Measurements from ENCODE around the gene LUC7L2.
"Not testable (repeated sequence)": the region's sequence is repeated elsewhere in the genome, so short reads cannot be mapped to it uniquely, and the experiment has no call there.

LUC7L2 gene

DNA sequence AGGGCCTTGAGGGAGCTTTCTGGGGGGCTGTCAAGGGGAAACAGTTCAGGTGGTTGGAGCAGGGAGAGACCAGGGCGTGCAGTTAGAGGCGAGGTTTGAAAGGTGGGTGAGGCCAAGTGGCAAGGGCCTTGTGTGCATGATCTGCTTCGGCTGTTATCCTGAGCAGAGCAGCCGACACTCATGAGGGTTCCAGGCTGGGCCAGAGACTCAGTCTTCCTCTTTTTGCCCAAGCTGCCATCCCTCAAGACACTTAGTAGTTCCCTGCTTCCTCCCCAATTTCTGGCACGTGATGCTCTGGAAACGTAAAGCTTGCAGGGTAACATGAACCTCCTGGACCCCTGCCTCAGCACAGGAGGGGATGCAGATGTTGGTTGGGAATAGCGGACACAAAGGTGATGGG, 79.7 kb downstream of the LUC7L2 start:
- no peak for DNase-seq (ENCODE audit: extremely low read depth in 1 of 2, low read depth in 1 of 2)

DNA sequence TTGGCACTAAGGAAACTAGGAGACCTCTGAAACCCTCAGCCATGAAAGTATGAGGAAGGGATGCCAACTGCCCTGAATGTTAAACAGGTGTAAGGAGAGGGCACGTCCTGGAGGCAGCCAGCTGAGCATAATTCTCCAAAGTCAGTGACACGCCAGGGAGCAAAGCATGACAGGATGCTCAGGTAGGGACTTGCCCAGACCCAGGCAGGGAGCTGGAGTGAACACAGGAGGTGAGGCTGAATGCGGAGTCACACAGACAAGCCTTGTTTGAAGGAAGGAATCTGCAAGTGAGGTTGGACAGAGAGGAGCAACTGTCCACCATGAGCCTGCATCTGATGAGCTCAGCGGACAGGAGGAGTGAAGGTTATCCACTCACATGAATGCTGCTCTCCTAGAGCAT, 82.3 kb downstream of the LUC7L2 start:
- DNase-seq (ENCODE audit: extremely low read depth in 1 of 2, low read depth in 1 of 2), result no peak

DNA sequence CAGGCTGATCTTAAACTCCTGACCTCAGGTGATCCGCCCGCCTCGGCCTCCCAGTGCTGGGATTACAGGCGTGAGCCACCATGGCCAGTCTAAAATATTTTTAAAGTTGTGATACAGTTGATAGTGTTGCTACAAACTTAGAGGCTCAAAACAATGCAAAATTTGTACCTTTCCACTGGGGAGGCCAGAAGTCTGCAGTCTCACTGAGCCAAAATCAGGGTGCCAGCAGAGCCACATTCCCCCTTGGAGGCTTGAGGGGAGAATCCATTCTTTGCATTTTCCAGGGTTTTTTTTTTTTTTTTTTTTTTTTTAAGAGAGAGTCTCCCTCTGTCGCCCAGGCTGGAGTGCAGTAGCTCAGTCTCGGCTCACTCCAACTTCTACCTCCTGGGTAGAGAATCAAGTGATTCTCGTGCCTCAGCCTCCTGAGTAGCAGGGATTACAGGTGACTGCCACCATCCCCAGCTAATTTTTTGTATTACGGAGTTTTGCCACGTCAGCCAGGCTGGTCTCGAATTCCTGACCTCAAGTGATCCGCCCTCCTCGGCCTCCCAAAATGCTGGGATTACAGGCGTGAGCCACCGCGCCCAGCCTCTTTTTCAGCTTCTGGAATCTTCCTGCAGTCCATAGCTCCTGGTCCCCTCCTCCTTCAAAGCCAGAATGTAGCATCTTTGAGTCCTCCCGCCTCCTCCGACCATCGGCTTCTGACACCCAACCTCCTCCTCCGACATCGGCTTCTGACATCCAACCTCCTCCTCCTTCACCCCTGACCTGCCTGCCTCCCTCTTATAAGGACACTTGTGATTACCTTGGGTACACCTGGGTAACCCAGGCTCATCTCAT, 86.6 kb downstream of the LUC7L2 start:
- DNase-seq (ENCODE audit: extremely low read depth in 1 of 2, low read depth in 1 of 2), result no peak

DNA sequence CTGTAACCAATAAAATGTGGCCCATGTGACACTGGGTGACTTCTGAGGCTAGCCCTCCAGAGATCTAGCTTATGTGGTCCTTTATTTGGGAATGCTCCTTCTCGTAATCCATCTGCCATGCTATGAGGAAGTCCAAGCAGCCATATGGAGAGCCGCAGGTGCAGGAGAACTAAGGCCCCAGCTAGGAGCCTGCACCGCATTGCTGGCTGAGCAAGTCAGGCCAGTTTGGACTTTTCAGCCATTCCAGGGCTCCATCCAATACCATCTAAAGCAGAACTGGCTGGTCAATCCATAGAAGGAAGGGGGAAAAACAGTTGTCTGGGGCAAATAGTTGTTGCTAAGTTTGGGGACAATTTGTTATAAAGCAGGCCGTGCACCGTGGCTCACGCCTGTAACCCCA, 91.2 kb downstream of the LUC7L2 start:
- DNase-seq (ENCODE audit: extremely low read depth in 1 of 2, low read depth in 1 of 2), result no peak

DNA sequence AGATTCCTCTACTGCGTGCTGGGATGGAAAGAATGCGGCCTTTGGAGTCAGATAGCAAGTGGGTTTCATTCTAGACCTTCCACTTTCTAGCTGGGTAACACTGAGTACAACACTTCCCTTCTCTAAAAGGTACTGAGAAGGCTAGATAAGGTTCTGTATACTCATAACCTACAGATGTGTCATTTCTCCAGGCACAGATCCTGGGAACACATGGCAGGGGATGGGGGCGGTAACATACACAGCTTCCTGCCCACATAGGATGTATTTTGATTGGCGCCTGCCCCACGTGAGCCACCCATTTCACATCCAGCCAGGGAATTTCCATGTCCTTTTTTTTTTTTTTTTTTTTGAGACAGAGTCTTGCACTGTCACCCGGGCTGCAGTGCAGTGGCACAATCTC, 91.9 kb downstream of the LUC7L2 start:
- no peak for DNase-seq (ENCODE audit: extremely low read depth in 1 of 2, low read depth in 1 of 2)

DNA sequence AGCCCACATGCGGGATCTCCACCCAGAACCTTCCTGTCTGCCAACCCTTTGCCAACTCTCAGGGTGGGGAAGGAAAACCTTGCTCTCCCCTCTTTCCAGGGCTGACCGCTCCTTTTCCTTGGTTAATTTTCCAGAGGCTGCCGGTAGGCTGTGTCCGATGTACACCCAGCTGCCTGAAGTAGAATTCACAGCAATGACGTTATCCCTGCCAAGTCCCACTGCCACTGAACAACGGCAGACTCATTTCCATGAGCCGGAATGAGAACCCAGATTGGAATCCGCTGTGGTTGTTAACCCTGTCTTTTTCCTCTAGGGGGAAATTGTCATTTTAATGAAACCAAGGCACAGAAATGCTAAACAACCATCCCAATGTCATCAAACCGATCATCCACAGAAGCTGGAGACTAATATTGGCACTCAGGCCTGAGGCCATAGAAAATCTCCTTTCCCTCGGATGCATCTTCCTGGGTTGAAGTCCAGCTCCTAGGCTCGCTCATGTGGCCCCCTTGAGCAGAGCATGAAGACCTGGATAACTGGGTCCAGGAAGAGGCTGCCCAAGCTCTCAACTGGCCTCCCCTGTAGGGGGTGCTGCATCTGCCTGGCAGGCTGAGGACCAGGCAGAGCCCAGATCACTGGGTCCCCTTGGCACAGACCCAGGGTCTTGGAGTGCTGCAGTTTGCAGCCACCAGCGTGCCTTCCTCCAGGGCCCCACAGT, 93.4 kb downstream of the LUC7L2 start:
- no peak for DNase-seq (ENCODE audit: extremely low read depth in 1 of 2, low read depth in 1 of 2)

DNA sequence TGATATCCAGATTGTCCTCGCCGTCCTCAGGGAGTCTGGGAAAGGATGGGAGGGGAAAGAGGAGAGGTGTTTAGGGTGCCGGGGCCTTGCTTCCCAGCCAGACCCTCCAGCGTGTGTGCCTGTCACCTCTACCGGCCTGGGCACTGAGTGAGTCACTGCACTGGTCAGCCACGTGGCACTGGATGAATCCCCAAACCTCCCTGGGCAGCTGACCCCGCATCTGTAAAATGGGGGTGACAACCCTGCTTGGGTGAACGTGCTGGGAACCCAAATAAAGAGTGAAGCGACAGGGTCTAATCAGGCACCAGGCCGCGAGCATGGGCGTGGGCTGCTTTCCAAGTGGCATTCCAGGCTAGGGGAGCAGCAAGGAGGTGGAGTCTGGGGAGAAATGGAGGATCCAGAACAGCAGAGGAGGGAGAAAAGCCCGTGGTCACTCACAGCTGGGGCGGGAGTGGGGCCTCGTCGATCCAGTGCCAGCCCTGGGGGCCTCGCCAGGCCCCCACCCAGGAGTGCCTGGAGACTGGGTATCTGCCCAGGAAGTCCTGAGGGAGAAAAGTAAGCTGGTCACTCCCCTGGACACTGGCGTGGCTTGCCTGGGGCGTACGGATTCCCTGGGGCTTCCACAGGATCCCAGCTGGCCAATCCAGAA, 94.1 kb downstream of the LUC7L2 start:
- DNase-seq (ENCODE audit: extremely low read depth in 1 of 2, low read depth in 1 of 2), result no peak

DNA sequence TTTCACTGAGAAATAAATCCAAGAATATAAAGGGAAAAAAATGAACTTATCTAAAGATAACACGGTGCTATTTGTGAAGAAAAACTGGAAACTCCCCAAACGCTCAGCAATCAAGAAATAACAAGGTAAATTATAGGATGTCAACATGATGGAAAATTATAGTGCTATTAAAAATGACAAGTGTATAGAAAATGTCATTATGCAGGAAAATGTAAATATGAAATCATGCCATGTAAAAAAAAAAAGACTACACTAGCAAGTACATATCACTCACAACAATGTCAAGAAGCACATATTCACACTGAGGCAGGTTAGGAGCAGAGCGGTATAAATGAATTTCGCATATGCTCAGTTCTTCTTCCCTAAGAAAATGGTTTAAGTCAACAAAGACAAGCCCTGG, 96.1 kb downstream of the LUC7L2 start:
- DNase-seq (ENCODE audit: extremely low read depth in 1 of 2, low read depth in 1 of 2), result no peak

DNA sequence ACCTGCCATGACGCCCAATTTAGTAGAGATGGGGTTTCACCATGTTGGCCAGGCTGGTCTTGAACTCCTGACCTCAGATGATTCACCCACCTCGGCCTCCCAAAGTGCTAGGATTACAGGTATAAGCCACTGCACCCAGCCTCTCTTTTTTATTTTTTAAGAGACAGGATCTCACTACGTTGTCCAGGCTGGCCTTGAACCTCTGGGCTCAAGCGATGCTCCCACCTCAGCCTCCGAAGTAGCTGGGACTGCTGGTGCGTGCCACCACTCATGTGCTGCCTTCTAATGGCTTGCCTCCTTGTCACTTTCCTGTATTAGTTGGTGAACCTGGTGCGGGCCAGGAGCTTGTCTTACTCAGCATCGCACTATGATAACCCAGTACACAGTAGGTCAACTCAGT, 96.8 kb downstream of the LUC7L2 start:
- DNase-seq (ENCODE audit: extremely low read depth in 1 of 2, low read depth in 1 of 2), result no peak

DNA sequence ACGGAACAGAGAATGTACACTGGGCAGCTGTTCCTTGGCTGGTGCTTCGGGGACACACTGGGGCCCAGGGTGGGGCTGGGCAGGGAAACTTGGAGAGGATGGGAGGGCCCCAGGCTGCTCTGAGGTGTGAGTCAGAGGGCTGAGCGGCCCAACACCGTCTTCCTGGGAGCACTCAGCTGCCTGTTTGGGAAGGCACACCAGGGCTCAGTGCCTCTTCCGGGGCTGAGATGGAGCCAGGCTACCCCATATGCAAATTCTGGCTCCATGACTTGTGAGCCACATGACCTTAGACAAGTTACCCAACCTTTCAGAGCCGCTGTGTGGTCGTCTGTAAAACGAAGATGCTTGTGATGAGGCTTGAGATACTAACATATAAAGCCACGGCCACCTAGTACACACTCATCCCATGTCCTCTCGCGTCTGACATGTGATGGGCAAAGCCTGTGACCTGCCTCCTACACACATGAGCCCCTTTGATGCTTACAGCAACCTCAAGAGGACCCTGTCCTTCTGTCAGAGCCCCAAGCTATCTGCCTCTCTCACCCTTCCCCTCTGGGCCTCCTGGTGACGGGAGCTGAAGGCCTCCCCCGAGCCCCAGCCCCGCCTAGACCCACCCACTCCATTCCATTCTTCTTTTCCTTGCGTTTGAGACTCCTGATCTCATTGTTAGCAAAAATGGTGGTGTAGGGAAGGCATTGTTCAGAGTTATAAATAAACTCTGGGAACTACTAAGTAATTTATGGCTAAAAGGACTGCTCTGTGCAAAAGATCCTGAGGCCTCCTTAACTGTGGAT, 97.7 kb downstream of the LUC7L2 start:
- no peak for DNase-seq (ENCODE audit: extremely low read depth in 1 of 2, low read depth in 1 of 2)

DNA sequence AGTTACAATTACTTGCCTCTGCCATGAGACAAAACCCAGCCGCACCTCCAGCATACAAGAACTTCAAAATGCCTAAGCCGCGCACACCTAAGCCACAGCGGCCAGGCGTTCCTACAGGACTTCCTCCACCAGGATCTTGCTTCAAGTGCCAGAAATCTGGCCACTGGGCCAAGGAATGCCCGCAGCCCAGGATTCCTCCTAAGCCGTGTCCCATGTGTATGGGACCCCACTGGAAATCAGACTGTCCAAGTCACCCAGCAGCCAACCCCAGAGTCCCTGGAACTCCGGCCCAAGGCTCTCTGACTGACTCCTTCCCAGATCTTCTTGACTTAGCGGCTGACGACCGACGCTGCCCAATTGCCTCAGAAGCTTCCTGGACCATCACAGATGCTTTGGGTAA, 103.7 kb downstream of the LUC7L2 start:
- not testable (repeated sequence) for DNase-seq (ENCODE audit: extremely low read depth in 1 of 2, low read depth in 1 of 2)

DNA sequence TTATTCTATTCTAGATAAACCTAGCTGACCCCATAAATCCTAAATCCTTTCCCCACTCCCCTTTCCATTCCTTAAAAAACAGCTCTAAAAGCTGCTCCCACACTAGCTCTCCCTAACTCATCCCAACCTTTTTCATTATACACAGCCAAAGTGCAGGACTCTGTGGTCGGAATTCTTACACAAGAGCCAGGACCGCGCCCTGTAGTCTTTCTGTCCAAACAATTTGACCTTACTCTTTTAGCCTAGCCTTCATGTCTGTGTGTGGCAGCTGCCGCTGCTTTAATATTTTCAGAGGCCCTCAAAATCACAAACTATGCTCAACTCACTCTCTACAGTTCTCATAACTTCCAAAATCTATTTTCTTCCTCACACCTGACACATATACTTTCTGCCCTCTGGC, 104.8 kb downstream of the LUC7L2 start:
- not testable (repeated sequence) for DNase-seq (ENCODE audit: extremely low read depth in 1 of 2, low read depth in 1 of 2)

DNA sequence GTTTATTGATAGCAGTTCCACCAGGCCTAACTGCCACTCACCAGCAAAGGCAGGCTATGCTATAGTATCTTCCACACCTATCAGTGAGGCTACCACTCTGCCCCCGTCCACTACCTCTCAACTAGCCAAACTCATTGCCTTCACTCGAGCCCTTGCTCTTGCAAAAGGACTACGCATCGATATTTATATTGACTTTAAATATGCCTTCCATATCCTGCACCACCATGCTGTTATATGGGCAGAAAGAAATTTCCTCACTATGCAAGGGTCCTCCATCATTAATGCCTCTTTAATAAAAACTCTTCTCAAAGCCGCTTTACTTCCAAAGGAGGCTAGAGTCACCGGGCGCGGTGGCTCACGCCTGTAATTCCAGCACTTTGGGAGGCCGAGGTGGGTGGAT, 105.4 kb downstream of the LUC7L2 start:
- not testable (repeated sequence) for DNase-seq (ENCODE audit: extremely low read depth in 1 of 2, low read depth in 1 of 2)

DNA sequence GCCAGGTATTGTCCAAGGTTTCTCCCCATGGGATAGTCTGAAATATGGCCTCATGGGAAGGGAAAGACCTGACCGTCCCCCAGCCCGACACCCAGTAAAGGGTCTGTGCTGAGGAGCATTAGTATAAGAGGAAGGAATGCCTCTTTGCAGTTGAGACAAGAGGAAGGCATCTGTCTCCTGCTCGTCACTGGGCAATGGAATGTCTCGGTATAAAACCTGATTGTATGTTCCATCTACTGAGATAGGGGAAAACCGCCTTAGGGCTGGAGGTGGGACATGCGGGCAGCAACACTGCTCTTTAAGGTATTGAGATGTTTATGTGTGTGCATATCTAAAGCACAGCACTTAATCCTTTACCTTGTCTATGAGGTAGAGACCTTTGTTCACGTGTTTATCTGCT, 108.0 kb downstream of the LUC7L2 start:
- not testable (repeated sequence) for DNase-seq (ENCODE audit: extremely low read depth in 1 of 2, low read depth in 1 of 2)

DNA sequence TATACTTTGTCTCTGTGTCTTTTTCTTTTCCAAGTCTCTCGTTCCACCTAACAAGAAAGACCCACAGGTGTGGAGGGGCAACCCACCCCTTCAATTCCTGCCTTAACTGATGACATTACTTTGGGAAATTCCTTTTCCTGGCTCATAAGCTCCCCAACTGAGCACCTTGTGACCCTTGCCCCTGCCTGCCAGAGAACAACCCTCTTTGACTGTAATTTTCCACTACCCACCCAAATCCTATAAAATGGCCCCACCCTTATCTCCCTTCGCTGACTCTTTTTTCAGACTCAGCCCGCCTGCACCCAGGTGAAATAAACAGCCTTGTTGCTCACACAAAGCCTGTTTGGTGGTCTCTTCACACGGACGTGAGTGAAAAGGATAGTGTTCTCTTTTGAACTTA, 108.6 kb downstream of the LUC7L2 start:
- DNase-seq (ENCODE audit: extremely low read depth in 1 of 2, low read depth in 1 of 2), result not testable (repeated sequence)

DNA sequence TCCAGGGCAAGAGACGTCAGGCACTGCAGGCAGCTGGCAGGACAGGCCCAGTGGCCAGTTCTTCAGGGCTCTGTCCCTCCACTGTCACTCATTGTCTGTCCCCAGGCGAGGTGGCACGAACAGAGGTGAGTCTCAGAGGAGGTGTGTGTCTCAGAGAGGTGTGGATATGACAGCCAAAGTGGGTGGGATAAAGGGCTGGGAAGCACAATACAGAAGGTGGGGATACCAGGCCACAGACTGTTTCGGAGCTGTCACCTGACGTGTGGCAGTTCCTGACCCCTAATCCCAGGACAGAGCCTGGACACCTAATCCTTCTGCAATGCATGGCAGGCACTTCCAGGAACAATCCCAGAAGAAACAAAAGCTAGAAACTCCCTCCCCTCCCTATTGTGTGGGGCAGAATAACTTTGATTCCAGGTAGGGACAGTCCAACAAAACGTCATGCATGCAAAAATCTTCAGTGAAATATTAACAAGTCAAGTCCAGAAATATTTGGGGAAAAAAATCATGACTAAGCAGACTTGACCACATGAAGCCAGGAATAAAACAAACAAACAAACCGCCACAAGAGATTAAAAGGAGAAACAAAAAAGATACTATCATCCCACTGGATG, 112.2 kb downstream of the LUC7L2 start:
- DNase-seq (ENCODE audit: extremely low read depth in 1 of 2, low read depth in 1 of 2), result no peak

All from activated CD8-positive, alpha-beta memory T cell treated with anti-CD3 and anti-CD28 coated beads for 1 hour (primary cell).